ENCODE measurements around the gene QRICH1.
A peak's percentile ranks its signal among the peaks of the same experiment; 100 is the strongest.

The QRICH1 gene, protein sequence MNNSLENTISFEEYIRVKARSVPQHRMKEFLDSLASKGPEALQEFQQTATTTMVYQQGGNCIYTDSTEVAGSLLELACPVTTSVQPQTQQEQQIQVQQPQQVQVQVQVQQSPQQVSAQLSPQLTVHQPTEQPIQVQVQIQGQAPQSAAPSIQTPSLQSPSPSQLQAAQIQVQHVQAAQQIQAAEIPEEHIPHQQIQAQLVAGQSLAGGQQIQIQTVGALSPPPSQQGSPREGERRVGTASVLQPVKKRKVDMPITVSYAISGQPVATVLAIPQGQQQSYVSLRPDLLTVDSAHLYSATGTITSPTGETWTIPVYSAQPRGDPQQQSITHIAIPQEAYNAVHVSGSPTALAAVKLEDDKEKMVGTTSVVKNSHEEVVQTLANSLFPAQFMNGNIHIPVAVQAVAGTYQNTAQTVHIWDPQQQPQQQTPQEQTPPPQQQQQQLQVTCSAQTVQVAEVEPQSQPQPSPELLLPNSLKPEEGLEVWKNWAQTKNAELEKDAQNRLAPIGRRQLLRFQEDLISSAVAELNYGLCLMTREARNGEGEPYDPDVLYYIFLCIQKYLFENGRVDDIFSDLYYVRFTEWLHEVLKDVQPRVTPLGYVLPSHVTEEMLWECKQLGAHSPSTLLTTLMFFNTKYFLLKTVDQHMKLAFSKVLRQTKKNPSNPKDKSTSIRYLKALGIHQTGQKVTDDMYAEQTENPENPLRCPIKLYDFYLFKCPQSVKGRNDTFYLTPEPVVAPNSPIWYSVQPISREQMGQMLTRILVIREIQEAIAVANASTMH

DNA sequence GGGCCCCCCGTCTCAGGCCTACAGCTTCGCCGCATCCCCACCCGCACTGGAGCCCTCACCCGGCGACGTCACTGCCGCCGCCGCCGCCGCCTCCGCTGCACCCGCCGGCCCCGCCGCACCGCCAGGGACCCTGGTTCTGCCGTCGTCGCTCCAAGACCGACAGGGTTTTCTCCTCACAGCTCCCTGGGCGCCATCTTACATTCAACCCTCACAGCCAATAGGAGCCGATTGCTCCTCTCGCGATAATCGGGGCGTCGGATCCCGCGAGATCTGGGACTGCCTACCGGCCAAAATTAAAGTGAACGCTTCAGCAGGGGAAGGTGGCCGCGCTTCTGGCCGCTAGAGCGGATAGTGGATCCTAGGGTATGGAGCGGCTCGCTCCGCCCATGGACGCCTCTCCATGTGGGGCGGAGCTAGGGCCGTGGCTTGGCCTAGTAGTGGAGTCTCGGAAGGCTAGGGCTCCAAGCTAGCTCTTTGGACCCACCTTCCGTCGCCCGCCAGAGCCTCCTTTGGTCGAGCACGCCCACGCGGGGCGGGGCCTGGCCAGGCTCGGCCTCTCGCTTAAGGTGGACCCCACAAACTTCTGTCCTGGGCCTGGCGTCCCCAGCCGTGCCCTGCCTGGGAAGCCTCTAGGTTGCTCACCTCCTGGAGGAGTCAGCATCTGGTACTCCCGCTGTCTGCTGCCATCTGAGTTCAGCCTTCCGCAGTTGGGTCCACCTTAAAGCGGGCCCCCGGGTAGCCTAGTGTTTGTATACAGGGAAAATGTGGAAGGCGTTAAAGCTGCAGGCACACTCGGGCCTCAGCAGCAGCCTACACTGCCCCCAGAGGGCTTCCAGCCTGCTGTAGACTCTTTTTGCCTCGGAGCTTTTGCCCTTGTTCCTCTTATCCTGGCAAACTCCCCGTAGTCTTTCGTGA, at the start of gene QRICH1:
TSS of gene QRICH1 (minus strand) at position 219 of the 915 bp plus-strand sequence. CDS start 17,054 bp downstream, outside the sequence.
- DNase-seq, result peak; percentile 99

DNA sequence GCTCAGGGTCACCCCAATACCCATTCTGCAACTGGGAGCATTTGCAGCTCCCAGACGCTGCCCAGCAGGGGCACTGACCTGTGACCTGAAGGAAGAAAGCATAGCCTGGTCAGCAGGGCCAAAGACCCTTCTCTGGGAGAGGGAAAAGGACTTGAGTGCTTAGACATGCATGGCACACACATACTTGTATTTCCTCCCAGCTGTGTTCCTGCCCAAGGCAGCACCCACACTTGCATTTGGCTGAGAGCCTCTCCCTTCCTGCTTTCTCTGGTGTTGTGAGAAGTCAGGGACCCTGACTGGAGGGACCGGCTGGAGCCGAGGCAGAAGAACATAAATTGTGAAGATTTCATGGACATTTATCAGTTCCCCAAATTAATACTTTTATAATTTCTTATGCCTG, 46.2 kb upstream of the QRICH1 start:
- DNase-seq, result no peak

- DNase-seq, result no peak
Observed at GRCh38 chr3:49135499-49135898, 41.6 kb upstream of the QRICH1 start.

GRCh38 chr3:49134471-49135265, 40.8 kb upstream of the QRICH1 start:
- no peak for DNase-seq

GRCh38 chr3:49133226-49133951, 39.5 kb upstream of the QRICH1 start:
- DNase-seq, result no peak

DNA sequence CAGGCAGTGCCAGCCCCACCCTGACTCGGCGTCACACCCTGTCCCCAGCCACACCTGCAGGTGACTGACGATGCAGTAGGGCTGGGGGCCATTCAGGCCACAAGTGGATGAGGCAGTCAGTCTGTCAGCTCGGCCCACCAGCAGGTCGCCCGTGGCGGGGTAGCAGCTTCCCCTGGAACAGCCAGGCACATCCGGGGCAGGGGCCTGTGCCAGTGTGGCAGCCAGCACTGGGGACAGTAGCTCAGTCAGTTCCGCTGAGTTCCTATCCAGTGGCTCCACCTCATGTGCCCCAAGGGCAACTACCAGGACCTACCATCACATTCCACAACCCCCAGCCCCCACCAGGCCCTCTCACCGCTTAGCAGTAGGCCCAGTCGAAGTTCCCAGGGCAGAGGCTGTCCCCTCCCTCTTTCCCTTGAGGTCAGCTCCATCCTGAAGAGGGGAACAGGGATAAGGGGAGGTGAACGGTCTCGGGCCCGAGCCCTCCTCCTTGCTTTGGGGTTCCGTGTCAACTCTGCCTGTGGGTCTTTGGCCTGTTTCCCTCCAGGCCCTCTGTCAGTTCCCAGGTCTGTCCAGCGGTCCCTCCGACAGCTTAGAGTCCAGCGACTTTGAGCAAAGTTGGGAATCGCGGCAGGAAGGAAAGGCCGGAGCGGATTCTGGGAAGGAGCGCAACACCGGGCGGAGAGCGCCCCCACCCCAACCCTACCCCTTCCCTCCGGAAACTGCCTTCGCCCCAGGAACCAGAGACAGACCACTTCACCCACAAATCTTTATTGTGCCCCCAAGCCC, 38.8 kb upstream of the QRICH1 start, which contains the start of gene LAMB2:
TSS of gene LAMB2 (minus strand) at position 614 of the 789 bp plus-strand sequence. CDS start at position 431, 183 bp downstream.
- no peak for DNase-seq

DNA sequence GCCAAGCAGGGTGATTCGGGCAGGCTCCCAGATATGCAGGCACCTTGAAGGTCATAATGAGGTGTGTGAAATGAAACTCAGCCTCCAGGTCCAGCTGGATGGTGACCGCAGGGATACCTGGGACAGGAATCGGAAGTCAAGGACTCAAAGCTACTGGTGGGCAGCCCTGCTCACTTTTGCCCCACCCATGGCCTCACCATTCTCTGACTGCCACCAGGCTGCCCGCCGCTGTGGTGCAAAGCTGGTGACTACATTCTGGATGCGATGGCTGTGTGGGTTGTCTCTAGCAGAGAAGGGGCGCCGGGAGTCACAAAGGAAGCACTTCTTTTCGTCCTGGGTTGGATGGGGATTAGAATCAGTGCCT, 38.2 kb upstream of the QRICH1 start:
- DNase-seq, result no peak

DNA sequence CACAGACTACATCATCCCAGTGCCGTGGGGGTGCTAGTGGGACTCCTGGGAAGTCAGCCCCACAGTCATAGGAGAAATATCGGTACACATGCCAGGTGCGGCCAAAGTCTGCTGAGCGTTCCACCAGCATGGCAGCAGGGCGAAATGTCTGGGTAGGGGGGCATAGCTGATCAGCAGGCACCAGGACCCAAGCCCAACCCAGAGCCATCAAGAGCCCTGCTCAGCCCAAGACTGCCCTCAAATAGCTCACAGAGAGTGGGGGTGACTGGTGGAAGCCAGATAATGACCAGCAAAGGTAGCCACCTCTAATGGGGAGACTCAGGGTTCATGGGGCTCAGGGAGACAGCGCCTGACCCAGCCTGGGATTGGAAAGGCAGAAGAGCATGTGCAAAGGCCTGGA, 37.7 kb upstream of the QRICH1 start:
- no peak for DNase-seq

GRCh38 chr3:49131040-49131439, 37.2 kb upstream of the QRICH1 start:
- no peak for DNase-seq

GRCh38 chr3:49124991-49125670, 31.3 kb upstream of the QRICH1 start:
- no peak for DNase-seq

- DNase-seq, result no peak
Observed at GRCh38 chr3:49124203-49124602, 30.3 kb upstream of the QRICH1 start.

- no peak for DNase-seq
Observed at GRCh38 chr3:49123687-49124086, 29.8 kb upstream of the QRICH1 start.

- DNase-seq, result no peak
Observed at GRCh38 chr3:49122886-49123545, 29.1 kb upstream of the QRICH1 start.

DNA sequence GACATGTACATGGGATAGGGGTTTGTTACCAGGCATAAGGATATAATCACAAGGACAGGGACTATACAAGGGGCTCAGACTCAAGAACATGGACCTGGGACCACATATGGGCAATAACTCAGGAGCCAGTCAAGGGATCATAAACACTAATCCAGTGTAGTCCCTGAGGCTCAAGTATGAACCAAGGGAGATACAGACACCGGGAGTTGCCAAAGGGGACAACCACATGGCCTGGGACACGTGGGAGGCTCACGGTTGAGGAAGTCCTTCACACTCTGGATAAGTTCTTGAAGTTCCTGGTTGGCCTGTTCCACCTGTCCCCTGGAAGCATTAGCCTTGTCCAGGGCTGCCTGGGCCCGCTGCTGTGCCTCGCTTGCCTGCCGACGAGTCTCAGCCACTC, 28.6 kb upstream of the QRICH1 start:
- DNase-seq, result no peak

DNA sequence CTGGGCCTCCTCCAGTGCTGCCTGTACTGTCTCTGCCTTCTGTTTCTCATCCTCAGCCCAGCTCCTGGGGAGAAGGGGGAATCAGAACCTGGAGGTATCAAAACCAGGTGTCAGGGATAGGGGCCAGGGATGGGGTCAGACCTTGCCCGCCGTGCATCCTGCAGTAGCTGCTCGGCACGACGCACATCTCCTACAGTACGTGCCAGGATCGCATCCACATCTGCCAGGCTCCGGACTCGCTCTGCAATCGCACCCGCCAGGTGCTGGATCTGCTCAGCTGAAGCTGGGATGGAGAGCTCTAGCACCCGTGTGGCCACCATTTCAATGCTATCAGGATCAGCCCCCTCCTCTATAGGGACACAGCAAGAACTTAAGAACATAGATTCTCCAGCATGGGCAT, 28.2 kb upstream of the QRICH1 start:
- no peak for DNase-seq

GRCh38 chr3:49121132-49121736, 27.4 kb upstream of the QRICH1 start:
- no peak for DNase-seq

DNA sequence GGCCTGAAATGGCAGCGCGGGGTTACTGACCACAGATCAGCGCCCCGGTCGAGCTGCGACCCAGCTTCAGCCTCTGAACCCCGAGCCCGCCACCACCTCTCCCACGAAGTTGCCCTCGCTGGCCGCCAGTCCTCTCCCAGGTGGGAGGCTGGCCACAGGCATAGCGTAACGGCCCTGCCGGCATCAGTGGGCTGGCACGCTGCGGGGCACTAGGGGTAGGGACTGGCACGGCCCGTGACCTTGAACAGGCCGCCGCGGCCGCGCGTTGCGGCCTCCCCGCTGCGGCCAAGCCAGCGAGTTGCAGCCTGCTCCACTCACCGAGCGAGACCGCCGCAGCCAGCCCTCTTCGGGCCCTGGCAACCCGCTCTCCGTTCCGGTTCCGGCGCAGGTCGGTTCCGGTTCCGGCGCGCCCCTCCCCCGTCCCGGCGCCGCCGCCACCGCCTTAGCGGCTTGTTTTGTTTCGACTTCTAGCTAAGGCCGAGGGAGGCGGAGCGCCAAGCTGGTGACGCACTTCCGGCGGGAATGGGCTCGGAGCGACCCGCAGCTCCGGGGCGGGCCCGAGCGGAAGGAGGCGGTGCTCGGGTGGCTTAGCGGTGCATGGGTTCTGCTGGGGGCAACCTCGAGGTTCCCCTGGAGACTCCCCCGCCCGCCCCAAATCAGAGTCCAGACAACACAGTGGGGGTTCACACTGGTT, 26.7 kb upstream of the QRICH1 start, which contains the start of gene USP19:
TSS of gene USP19 (minus strand) at position 386 of the 694 bp plus-strand sequence. CDS start 1,678 bp downstream, outside the sequence.
- peak; percentile 92 for DNase-seq

DNA sequence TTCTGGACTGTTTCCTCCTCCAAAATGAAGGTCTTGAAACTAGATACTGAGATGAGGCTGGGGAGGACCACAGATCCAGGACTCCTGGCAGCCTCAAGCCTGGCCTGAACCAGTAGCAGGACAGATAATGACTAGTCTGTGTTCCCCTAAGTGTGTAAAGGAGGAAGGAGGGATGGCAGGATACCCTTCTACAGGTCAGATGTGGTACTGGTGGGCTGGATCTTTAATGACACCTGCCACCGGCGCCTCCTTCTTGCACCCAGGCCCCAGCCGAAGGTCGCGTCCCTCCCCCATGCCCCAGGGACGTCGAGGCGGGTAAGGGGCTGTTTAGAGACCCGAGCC, 26.2 kb upstream of the QRICH1 start:
- DNase-seq, result no peak
